ENCODE data around the gene FAM241A.

GRCh38 chr4:112146502-112146813, 1.2 kb downstream of the FAM241A start:
- TF ChIP-seq CTCF (IDR thresholded peaks at IDR 0.05): no peak
- TF ChIP-seq EZH2 (IDR thresholded peaks at IDR 0.05; ENCODE audit: borderline replicate concordance, insufficient read depth, low read depth, low read length, poor library complexity, severe bottlenecking): no peak

Data from B cell (primary cell).